Liver (tissue), 9 donors: ENCODE data around the gene NUDT17. TPM values are rescaled to one million over a fixed set of nuclear protein-coding genes. Genes with fewer than 3 reads are reported as not detected.

Source experiments
- DNase-seq: peaks from one replicate; pipeline ENCODE4 v3.0.0-alpha.2; 2017; ENCODE audit warnings: low spot score
- H3K27ac ChIP-seq, 2 donors: one replicate each; pipeline ENCODE4 v1.7.0; 2013; ENCODE audit warnings: inconsistent platforms in 2 of 2, low read length in 2 of 2, control low read depth in 1 of 2, low read depth in 1 of 2, mild to moderate bottlenecking in 1 of 2
- H3K27me3 ChIP-seq, 4 donors: one replicate each; pipeline versions ENCODE4 v1.6.1 to v1.7.0; 2013; ENCODE audit warnings: low read length in 3 of 4, inconsistent platforms in 1 of 4, mild to moderate bottlenecking in 1 of 4, moderate library complexity in 1 of 4; ENCODE audit not compliant: control insufficient read depth in 4 of 4, insufficient read depth in 4 of 4
- H3K36me3 ChIP-seq, 4 donors: one replicate each; pipeline versions ENCODE4 v1.6.1 to v1.7.0; 2013; ENCODE audit warnings: low read length in 3 of 4, mild to moderate bottlenecking in 3 of 4, low read depth in 1 of 4, moderate library complexity in 1 of 4; ENCODE audit not compliant: control insufficient read depth in 4 of 4, insufficient read depth in 3 of 4
- H3K4me1 ChIP-seq, 4 donors: one replicate each; pipeline versions ENCODE4 v1.6.1 to v1.7.0; 2013; ENCODE audit warnings: low read length in 3 of 4, mild to moderate bottlenecking in 3 of 4, moderate library complexity in 1 of 4; ENCODE audit not compliant: control insufficient read depth in 4 of 4, insufficient read depth in 4 of 4
- H3K4me3 ChIP-seq, 3 donors: one replicate each; pipeline versions ENCODE4 v1.6.1 to v1.7.0; 2013; ENCODE audit warnings: low read length in 3 of 3, control low read depth in 1 of 3, low read depth in 1 of 3, mild to moderate bottlenecking in 1 of 3
- H3K9ac ChIP-seq, 2 donors: one replicate each; pipeline ENCODE4 v1.7.0; 2013; ENCODE audit warnings: low read length in 2 of 2, mild to moderate bottlenecking in 2 of 2, moderate library complexity in 2 of 2, control low read depth in 1 of 2, low read depth in 1 of 2
- H3K9me3 ChIP-seq, 4 donors: one replicate each; pipeline versions ENCODE4 v1.6.1 to v1.7.0; 2013; ENCODE audit warnings: low read length in 3 of 4; ENCODE audit not compliant: control insufficient read depth in 4 of 4
- EGR1 ChIP-seq, 2 donors: IDR thresholded peaks; 2 replicates each; pipeline ENCODE4 v1.6.1; 2016 to 2018; ENCODE audit warnings: antibody characterized with exemption in 2 of 2, low read depth in 2 of 2
- FOXA2 ChIP-seq: IDR thresholded peaks from 2 replicates; pipeline ENCODE4 v1.6.1; 2016; ENCODE audit warnings: antibody characterized with exemption
- GABPA ChIP-seq, 2 donors: IDR thresholded peaks in 1 of 2; conservative IDR thresholded peaks in 1 of 2; 2 replicates each; pipeline ENCODE4 v1.6.1; 2016; ENCODE audit warnings: antibody characterized with exemption in 2 of 2, mild to moderate bottlenecking in 1 of 2, moderate library complexity in 1 of 2
- HNF4A ChIP-seq, 2 donors: conservative IDR thresholded peaks; 2 replicates each; pipeline ENCODE4 v1.6.1; 2016; ENCODE audit warnings: antibody characterized with exemption in 2 of 2, mild to moderate bottlenecking in 2 of 2
- HNF4G ChIP-seq: IDR thresholded peaks from 2 replicates; pipeline ENCODE4 v1.6.1; 2016; ENCODE audit warnings: antibody characterized with exemption
- JUND ChIP-seq, 2 donors: IDR thresholded peaks; 2 replicates each; pipeline ENCODE4 v1.6.1; 2016; ENCODE audit warnings: antibody characterized with exemption in 2 of 2
- MAX ChIP-seq: IDR thresholded peaks from 2 replicates; pipeline ENCODE4 v1.6.1; 2016; ENCODE audit warnings: antibody characterized with exemption
- NR2F2 ChIP-seq: IDR thresholded peaks from 2 replicates; pipeline ENCODE4 v1.6.1; 2016; ENCODE audit warnings: antibody characterized with exemption
- RAD21 ChIP-seq, 2 donors: IDR thresholded peaks; 2 replicates each; pipeline ENCODE4 v1.6.1; 2016; ENCODE audit warnings: antibody characterized with exemption in 2 of 2, mild to moderate bottlenecking in 2 of 2
- RXRA ChIP-seq, 2 donors: IDR thresholded peaks; 2 replicates each; pipeline ENCODE4 v1.6.1; 2017 to 2018; ENCODE audit warnings: antibody characterized with exemption in 2 of 2, mild to moderate bottlenecking in 1 of 2
- SP1 ChIP-seq: IDR thresholded peaks from 2 replicates; pipeline ENCODE4 v1.6.1; 2018; ENCODE audit warnings: antibody characterized with exemption, mild to moderate bottlenecking
- TAF1 ChIP-seq: conservative IDR thresholded peaks from 2 replicates; pipeline ENCODE4 v1.6.1; 2016; ENCODE audit warnings: antibody characterized with exemption, mild to moderate bottlenecking
- YY1 ChIP-seq: IDR thresholded peaks from 2 replicates; pipeline ENCODE4 v1.6.1; 2016; ENCODE audit warnings: antibody characterized with exemption, mild to moderate bottlenecking
- ZBTB33 ChIP-seq: IDR thresholded peaks from 2 replicates; pipeline ENCODE4 v1.6.1; 2016; ENCODE audit warnings: antibody characterized with exemption
- whole genome bisulfite sequencing: extraction: QIAGEN DNeasy Blood & Tissue Kit; methylation state at CpG from one replicate; pipeline ENCODE4 v1.1.7; 2013; 5-methylcytosine and 5-hydroxymethylcytosine counted together
- polyA plus RNA-seq, 2 donors: library from polyadenylated mRNA; stranded (reverse) in 1 of 2; unstranded in 1 of 2; fragments of 200-250 nt in 1 of 2; fragments of >200 nt in 1 of 2; fragmentation: Nextera tagmentation in 1 of 2; extraction: Ambion mirVana in 1 of 2; gene quantifications; one replicate each; pipeline versions ENCODE4 v1.2.1 to v1.2.3, GENCODE V29; 2013 to 2015
- total RNA-seq, 2 donors: library from RNA; depleted of rRNA; stranded (reverse); fragments of >200 nt; gene quantifications; one replicate each; pipeline ENCODE4 v1.2.3, GENCODE V29; 2014
- TF ChIP-seq, protein P1 (sequence below): IDR thresholded peaks from 2 replicates; pipeline ENCODE4 v1.6.1; 2016; ENCODE audit warnings: antibody characterized with exemption
- TF ChIP-seq, protein P2 (sequence below): fragments of 150-350 bp; IDR thresholded peaks from 2 replicates; pipeline ENCODE4 v1.5.1; 2017; ENCODE audit warnings: improper control_type of control experiment, low read depth, low read length; ENCODE audit not compliant: missing input control
- donor health status: healthy.
- donor health status: healthy.
- donor health status: healthy.
- donor health status: healthy.
- donor health status: healthy.

Gene NUDT17
- total and polyA plus RNA-seq, 4 donors: 0.59 to 2.1 (median 1.0) TPM

DNA sequence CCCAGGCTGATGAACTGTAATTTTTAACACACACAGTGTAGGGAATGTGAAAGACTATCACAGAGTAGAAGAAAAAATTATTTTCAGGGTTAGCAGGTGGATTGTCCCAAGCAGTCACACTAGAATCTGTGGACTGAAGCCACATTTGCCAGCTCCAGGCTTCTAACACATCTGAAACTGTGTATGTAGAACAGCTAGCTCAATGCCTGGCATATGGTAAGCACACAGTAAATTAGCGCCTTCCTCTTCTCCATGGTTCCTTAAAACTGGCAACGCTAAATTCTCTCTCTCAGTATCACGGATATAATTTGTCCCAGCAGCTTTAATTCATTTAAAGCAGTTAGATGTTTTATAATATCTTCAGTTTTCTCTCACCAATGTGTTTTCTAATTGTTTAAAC lies 2.4 kb upstream of the NUDT17 start:
- TF ChIP-seq EGR1 (IDR thresholded peaks at IDR 0.05; ENCODE audit: low read depth in 2 of 2): no peak
- no peak for TF ChIP-seq HNF4A (conservative IDR thresholded peaks at IDR 0.05)
- TF ChIP-seq YY1: no peak
- TF ChIP-seq RAD21 (IDR thresholded peaks at IDR 0.05): no peak
- no peak for TF ChIP-seq JUND (IDR thresholded peaks at IDR 0.05)
- TF ChIP-seq ZBTB33: no peak
- TF ChIP-seq NR2F2: no peak
- TF ChIP-seq RXRA (IDR thresholded peaks at IDR 0.05): no peak
- TF ChIP-seq, protein P1, sequence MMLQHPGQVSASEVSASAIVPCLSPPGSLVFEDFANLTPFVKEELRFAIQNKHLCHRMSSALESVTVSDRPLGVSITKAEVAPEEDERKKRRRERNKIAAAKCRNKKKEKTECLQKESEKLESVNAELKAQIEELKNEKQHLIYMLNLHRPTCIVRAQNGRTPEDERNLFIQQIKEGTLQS: no peak
- TF ChIP-seq HNF4G: no peak
- TF ChIP-seq TAF1: no peak
- TF ChIP-seq FOXA2: no peak
- TF ChIP-seq, protein P2, sequence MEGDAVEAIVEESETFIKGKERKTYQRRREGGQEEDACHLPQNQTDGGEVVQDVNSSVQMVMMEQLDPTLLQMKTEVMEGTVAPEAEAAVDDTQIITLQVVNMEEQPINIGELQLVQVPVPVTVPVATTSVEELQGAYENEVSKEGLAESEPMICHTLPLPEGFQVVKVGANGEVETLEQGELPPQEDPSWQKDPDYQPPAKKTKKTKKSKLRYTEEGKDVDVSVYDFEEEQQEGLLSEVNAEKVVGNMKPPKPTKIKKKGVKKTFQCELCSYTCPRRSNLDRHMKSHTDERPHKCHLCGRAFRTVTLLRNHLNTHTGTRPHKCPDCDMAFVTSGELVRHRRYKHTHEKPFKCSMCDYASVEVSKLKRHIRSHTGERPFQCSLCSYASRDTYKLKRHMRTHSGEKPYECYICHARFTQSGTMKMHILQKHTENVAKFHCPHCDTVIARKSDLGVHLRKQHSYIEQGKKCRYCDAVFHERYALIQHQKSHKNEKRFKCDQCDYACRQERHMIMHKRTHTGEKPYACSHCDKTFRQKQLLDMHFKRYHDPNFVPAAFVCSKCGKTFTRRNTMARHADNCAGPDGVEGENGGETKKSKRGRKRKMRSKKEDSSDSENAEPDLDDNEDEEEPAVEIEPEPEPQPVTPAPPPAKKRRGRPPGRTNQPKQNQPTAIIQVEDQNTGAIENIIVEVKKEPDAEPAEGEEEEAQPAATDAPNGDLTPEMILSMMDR: no peak
- H3K9ac ChIP-seq: no peak overlapping the region
- H3K4me3 ChIP-seq: no peak overlapping the region
- DNase-seq: no peak
- H3K36me3 ChIP-seq: peaks cover 11 to 47% (median 33%) of the 10 kb centered on the region in 4 donors
- WGBS: 98% methylated on average over 3 of the region's 3 CpGs
- H3K27me3 ChIP-seq: no peaks in the 10 kb centered on the region
- peaks cover 5 to 13% (median 11%) of the 10 kb centered on the region in 4 donors for H3K4me1 ChIP-seq
- no peaks in the 10 kb centered on the region for H3K9me3 ChIP-seq
- no peak overlapping the region for H3K27ac ChIP-seq

- WGBS: 10% methylated on average over 4 of the region's 4 CpGs
- peaks cover 10 to 40% (median 30%) of the 10 kb centered on the region in 4 donors for H3K36me3 ChIP-seq
- H3K4me1 ChIP-seq: peaks cover 5 to 13% (median 11%) of the 10 kb centered on the region in 4 donors
- H3K27me3 ChIP-seq: no peaks in the 10 kb centered on the region
- H3K9me3 ChIP-seq: no peaks in the 10 kb centered on the region
- peak overlapping the region in 2 of 3 donors; percentile 29 to 63 for H3K4me3 ChIP-seq
- peak overlapping the region in 1 of 2 donors; percentile 5 for H3K9ac ChIP-seq
- DNase-seq: no peak
- TF ChIP-seq SP1: no peak
- TF ChIP-seq FOXA2: no peak
- no peak overlapping the region for H3K27ac ChIP-seq
These were observed 301 bp upstream of the NUDT17 start for GRCh38 chr1:145845144-145845513.

DNA sequence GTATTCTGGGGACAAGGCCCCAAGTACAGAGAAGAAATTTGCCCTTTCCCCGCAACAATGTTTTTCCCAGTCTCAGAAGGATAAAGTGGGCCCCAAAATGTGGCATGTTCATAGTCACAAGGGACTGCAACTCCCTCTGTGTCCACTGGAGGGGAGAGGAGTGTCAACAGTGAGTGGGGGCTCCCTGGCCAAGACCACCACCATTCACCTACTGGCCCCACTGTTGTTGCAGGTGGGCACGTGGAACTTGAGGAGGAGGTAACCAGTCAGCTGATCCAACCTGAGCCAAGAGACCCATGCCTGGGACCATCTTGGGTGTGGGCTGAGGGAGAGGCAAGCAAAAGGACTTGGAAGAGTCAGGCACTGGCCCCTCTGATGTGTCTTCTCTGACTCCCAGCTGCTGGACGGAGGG lies 777 bp downstream of the NUDT17 start:
- Histone ChIP-seq H3K4me3 (peak overlapping the region in 2 of 3 donors; percentile 29 to 63), H3K27ac (peak overlapping the region in 1 of 2 donors; percentile 1), H3K9ac (no peak overlapping the region)

More for the DNA sequence above, 777 bp downstream of the NUDT17 start:
- no peaks in the 10 kb centered on the region for H3K9me3 ChIP-seq
- TF ChIP-seq YY1 (no peak), RAD21 (IDR thresholded peaks at IDR 0.05) (peak; percentile 6 to 61), MAX (no peak), NR2F2 (no peak), FOXA2 (no peak), GABPA (IDR thresholded peaks at IDR 0.05 in 1 of 2, conservative IDR thresholded peaks at IDR 0.05 in 1 of 2) (no peak), HNF4G (no peak)
- TF ChIP-seq, protein P2: peak; percentile 52
- TF ChIP-seq, protein P1: no peak
- peaks cover 5 to 13% (median 11%) of the 10 kb centered on the region in 4 donors for H3K4me1 ChIP-seq
- peaks cover 8 to 39% (median 30%) of the 10 kb centered on the region in 4 donors for H3K36me3 ChIP-seq
- WGBS: 75% methylated on average over 3 of the region's 3 CpGs
- no peak for DNase-seq
- no peaks in the 10 kb centered on the region for H3K27me3 ChIP-seq
